Measurements from ENCODE around the gene ZNF584. TPM values are rescaled to one million over a fixed set of nuclear protein-coding genes. Genes with fewer than 3 reads are reported as not detected.

The ZNF584 gene
- total and polyA plus RNA-seq, 2 donors (not counting 1 experiment from before 2014, with no cell fraction given) = 3.0 to 12.3 TPM

GRCh38 chr19:58439576-58440554 lies 31.4 kb downstream of the ZNF584 start, which contains the start of gene ZNF132:
Gene ZNF132, minus strand, starts transcription at chr19:58440153. Its CDS starts 332 bp downstream, at chr19:58439821.
- peak within 1 kb of the TSS; percentile 94 for H2AFZ ChIP-seq (ENCODE audit: insufficient read depth, low read depth, low read length, poor library complexity, severe bottlenecking)
- peak within 1 kb of the TSS; percentile 99 for H3K4me3 Mint-ChIP-seq
- peak within 1 kb of the TSS; percentile 98 for H3K27ac Mint-ChIP-seq
- H3K36me3 ChIP-seq (replicated peaks in 1 of 2; ENCODE audit: control extremely low read depth in 1 of 2, control insufficient read depth in 1 of 2, extremely low read depth in 1 of 2, insufficient read depth in 2 of 2, low read length in 1 of 2) = peaks cover 2 to 21% of the 10 kb centered on the region in 2 experiments
- ChIA-PET POLR2A (interaction anchor here (0.6 to 1.4 kb wide), 9 partner anchors 12 to 257 kb away, joined by 4 to 11 read pairs (median 5); partner anchors contain the start of genes ZBTB45, ZNF274, ZNF324B and ZNF446), CTCF (interaction anchor here (1.1 kb wide), 1 partner anchor 113 kb away, joined by 3 read pairs; the partner anchor contains the start of gene ZSCAN22)
- H3K4me3 ChIP-seq (ENCODE audit: control extremely low read depth in 1 of 5, extremely low read depth in 1 of 5, insufficient read depth in 1 of 5, low read depth in 2 of 5, low read length in 4 of 5) = peak within 1 kb of the TSS; percentile 60 to 97 (median 74)
- peaks cover 17% of the 10 kb centered on the region for H3K9me3 Mint-ChIP-seq (ENCODE audit: insufficient read depth)
- H3K9ac ChIP-seq (ENCODE audit: low read length) = peak within 1 kb of the TSS; percentile 95
- peaks cover 9% of the 10 kb centered on the region for H3K27me3 Mint-ChIP-seq
- peaks cover 0 to 74% (median 32%) of the 10 kb centered on the region in 3 donors for H3K9me3 ChIP-seq (ENCODE audit: control extremely low read depth in 1 of 3, control insufficient read depth in 2 of 3, insufficient read depth in 1 of 3, low read length in 2 of 3)
- peaks cover 15% of the 10 kb centered on the region for H3K79me2 ChIP-seq (ENCODE audit: control insufficient read depth, insufficient read depth, low read length)
- peak within 1 kb of the TSS; percentile 98 for H3K4me2 ChIP-seq (replicated peaks; ENCODE audit: low read depth, low read length, poor library complexity, severe bottlenecking)
- DNase-seq (peak; percentile 99), ATAC-seq (ENCODE audit: low read depth) (peak; percentile 98)
- peaks cover 14 to 21% of the 10 kb centered on the region in 2 donors for H3K4me1 ChIP-seq (ENCODE audit: control insufficient read depth in 2 of 2, insufficient read depth in 2 of 2, low read length in 2 of 2)
- H4K20me1 ChIP-seq (ENCODE audit: control insufficient read depth, insufficient read depth, low read length, poor library complexity, severe bottlenecking) = no peaks in the 10 kb centered on the region
- TF ChIP-seq EZH2 (IDR thresholded peaks at IDR 0.05; ENCODE audit: borderline replicate concordance, insufficient read depth, low read depth, low read length, poor library complexity, severe bottlenecking) = no peak
- no peak for TF ChIP-seq CTCF (IDR thresholded peaks at IDR 0.05)
- intact Hi-C loops (cut with micrococcal nuclease) = loop anchor here (1.0 to 2.0 kb wide), 13 partner anchors 11 to 257 kb away; partner anchors contain the start of genes ERVK3-1, MZF1, RPS5 and ZBTB45
- WGBS (ENCODE audit: insufficient coverage) = 8% methylated on average over 59 of the region's 59 CpGs
- H3K27ac ChIP-seq (ENCODE audit: low read length in 2 of 2) = peak within 1 kb of the TSS; percentile 78 to 97
- peaks cover 23% of the 10 kb centered on the region for H3K4me1 Mint-ChIP-seq
- H3K27me3 ChIP-seq (replicated peaks in 1 of 4; ENCODE audit: control extremely low read depth in 1 of 4, control insufficient read depth in 3 of 4, insufficient read depth in 4 of 4, low read length in 3 of 4) = no peaks in the 10 kb centered on the region

Measured in B cell (primary cell).